NCI-H1048 (cell line): ENCODE results near the gene BIN1.

Experiments used
- DNase-seq: peaks from one replicate; lab custom pipeline; 2025; lab: John Stamatoyannopoulos, UW

The BIN1 gene

GRCh38 chr2:127020536-127020935 lies 86.4 kb downstream of the BIN1 start:
- DNase-seq = no peak

- DNase-seq = no peak
Measured at GRCh38 chr2:127017548-127017947, 89.4 kb downstream of the BIN1 start.

GRCh38 chr2:127016329-127016728 lies 90.6 kb downstream of the BIN1 start:
- no peak for DNase-seq

- DNase-seq = no peak
Measured at GRCh38 chr2:127015106-127015910, 91.6 kb downstream of the BIN1 start.

GRCh38 chr2:127014630-127015029 lies 92.3 kb downstream of the BIN1 start:
- no peak for DNase-seq

GRCh38 chr2:127014224-127014623 lies 92.7 kb downstream of the BIN1 start:
- no peak for DNase-seq

GRCh38 chr2:127012868-127013267 lies 94.1 kb downstream of the BIN1 start:
- no peak for DNase-seq

GRCh38 chr2:127012215-127012614 lies 94.7 kb downstream of the BIN1 start:
- DNase-seq = no peak

GRCh38 chr2:127011796-127012195 lies 95.2 kb downstream of the BIN1 start:
- DNase-seq = no peak

GRCh38 chr2:127011231-127011661 lies 95.7 kb downstream of the BIN1 start:
- no peak for DNase-seq

- DNase-seq = no peak
Measured at GRCh38 chr2:127008265-127009015, 98.5 kb downstream of the BIN1 start.

GRCh38 chr2:127007652-127008051 lies 99.3 kb downstream of the BIN1 start:
- no peak for DNase-seq

GRCh38 chr2:127006962-127007361 lies 100.0 kb downstream of the BIN1 start:
- DNase-seq = no peak

- DNase-seq = no peak
Measured at GRCh38 chr2:127004893-127005600, 101.9 kb downstream of the BIN1 start.

- no peak for DNase-seq
Measured at GRCh38 chr2:127003070-127003800, 103.7 kb downstream of the BIN1 start.

- DNase-seq = no peak
Measured at GRCh38 chr2:127001751-127002150, 105.2 kb downstream of the BIN1 start.

GRCh38 chr2:127000937-127001336 lies 106.0 kb downstream of the BIN1 start:
- DNase-seq = no peak

- no peak for DNase-seq
Measured at GRCh38 chr2:127000194-127000593, 106.8 kb downstream of the BIN1 start.

- no peak for DNase-seq
Measured at GRCh38 chr2:126999106-126999756, 107.7 kb downstream of the BIN1 start.

GRCh38 chr2:126998486-126998885 lies 108.5 kb downstream of the BIN1 start:
- DNase-seq = no peak
